OCI-LY1 (cell line): ENCODE data around the gene CHRNB1.

Experiments
- EZH2 ChIP-seq: fragments of 200-600 bp; sonication (generic), shearing (Covaris generic); IDR thresholded peaks from 2 replicates; pipeline ENCODE4 v1.8.0; 2017; ENCODE audit warnings: borderline replicate concordance, mixed run types, mild to moderate bottlenecking, antibody characterized with exemption, low read length, moderate library complexity, mixed read lengths
- TF ChIP-seq, protein P1 (sequence below): fragments of 200-600 bp; sonication (generic), shearing (Covaris generic); IDR thresholded peaks from 2 replicates; pipeline ENCODE4 v1.5.1; 2017; ENCODE audit warnings: mild to moderate bottlenecking, antibody characterized with exemption, low read length, moderate library complexity, mixed read lengths

DNA sequence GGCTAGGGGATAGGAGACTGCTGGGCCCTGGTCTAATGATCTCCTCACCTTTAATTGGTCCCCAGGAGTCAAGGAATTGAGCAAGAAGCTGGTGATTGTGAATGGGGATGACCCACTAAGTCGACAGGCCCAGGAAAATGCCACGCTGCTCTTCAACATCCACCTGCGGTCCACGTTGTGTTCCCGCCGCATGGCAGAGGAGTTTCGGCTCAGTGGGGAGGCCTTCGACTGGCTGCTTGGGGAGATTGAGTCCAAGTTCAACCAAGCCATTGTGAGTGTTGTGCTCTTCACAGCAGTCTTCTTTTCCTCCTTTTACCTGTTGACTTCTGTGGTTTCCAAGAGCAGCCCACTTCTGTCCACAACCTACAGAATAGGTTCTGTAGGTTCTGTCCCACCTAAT is 58.7 kb downstream of the CHRNB1 start:
- TF ChIP-seq, protein P1, sequence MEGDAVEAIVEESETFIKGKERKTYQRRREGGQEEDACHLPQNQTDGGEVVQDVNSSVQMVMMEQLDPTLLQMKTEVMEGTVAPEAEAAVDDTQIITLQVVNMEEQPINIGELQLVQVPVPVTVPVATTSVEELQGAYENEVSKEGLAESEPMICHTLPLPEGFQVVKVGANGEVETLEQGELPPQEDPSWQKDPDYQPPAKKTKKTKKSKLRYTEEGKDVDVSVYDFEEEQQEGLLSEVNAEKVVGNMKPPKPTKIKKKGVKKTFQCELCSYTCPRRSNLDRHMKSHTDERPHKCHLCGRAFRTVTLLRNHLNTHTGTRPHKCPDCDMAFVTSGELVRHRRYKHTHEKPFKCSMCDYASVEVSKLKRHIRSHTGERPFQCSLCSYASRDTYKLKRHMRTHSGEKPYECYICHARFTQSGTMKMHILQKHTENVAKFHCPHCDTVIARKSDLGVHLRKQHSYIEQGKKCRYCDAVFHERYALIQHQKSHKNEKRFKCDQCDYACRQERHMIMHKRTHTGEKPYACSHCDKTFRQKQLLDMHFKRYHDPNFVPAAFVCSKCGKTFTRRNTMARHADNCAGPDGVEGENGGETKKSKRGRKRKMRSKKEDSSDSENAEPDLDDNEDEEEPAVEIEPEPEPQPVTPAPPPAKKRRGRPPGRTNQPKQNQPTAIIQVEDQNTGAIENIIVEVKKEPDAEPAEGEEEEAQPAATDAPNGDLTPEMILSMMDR, result no peak
- no peak for TF ChIP-seq EZH2
